Mesodermal cell (in vitro differentiated cells): Measurements from ENCODE around the gene PEPD.

Experiments
- H3K27ac ChIP-seq: 2 replicates; pipeline ENCODE4 v1.7.0; 2013; ENCODE audit warnings: mild to moderate bottlenecking, low read depth, low read length, moderate library complexity; ENCODE audit not compliant: severe bottlenecking
- H3K36me3 ChIP-seq: 2 replicates; pipeline ENCODE4 v1.7.1; 2013; ENCODE audit warnings: mild to moderate bottlenecking, low read length, moderate library complexity; ENCODE audit not compliant: control insufficient read depth, insufficient read depth
- H3K4me1 ChIP-seq: one replicate; pipeline ENCODE4 v1.7.1; 2013; ENCODE audit warnings: mild to moderate bottlenecking, low read length; ENCODE audit not compliant: insufficient read depth, control insufficient read depth, poor library complexity, severe bottlenecking
- H3K4me3 ChIP-seq: 2 replicates; pipeline ENCODE4 v1.7.0; 2013; ENCODE audit warnings: low read length, control low read depth, mild to moderate bottlenecking; ENCODE audit not compliant: insufficient read depth, poor library complexity, severe bottlenecking; ENCODE audit errors: extremely low read depth
- H3K9me3 ChIP-seq: 2 replicates; pipeline ENCODE4 v1.7.1; 2013; ENCODE audit warnings: mild to moderate bottlenecking, low read length, moderate library complexity; ENCODE audit not compliant: control insufficient read depth
- WGBS, 2 experiments: methylation state at CpG; one replicate each; pipeline ENCODE4 v1.1.5; 2013; ENCODE audit warnings: missing lambda C conversion rate in 2 of 2; ENCODE audit not compliant: insufficient coverage in 2 of 2; 5-methylcytosine and 5-hydroxymethylcytosine counted together

PEPD gene

DNA sequence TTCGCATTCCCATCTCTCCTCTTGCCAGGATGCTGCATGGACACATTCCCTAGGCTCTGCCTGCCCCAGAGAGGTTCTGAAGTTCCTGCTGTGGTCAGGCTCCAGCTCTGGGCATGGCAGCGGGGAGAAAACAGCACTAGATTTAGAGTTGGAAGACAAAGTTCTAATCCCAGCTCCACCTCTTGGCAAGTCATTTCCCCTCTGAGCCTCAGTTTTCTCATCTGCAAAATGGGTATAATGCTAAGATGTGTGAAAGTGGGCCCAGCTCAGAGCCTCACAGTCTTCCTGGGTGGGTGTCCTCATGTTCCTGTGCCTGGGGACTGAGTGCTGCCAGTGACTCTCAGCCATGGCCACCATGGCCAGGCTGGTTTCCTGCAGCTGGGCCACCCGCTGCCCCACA lies 9.6 kb downstream of the PEPD start:
- no peaks in the 10 kb centered on the region for H3K4me1 ChIP-seq
- H3K4me3 ChIP-seq, result no peak overlapping the region
- no peaks in the 10 kb centered on the region for H3K9me3 ChIP-seq
- 95 to 100% methylated on average over 2 to 3 of the region's 3 CpGs for WGBS, 2 experiments
- H3K36me3 ChIP-seq, result peaks cover 16% of the 10 kb centered on the region
- no peak overlapping the region for H3K27ac ChIP-seq

DNA sequence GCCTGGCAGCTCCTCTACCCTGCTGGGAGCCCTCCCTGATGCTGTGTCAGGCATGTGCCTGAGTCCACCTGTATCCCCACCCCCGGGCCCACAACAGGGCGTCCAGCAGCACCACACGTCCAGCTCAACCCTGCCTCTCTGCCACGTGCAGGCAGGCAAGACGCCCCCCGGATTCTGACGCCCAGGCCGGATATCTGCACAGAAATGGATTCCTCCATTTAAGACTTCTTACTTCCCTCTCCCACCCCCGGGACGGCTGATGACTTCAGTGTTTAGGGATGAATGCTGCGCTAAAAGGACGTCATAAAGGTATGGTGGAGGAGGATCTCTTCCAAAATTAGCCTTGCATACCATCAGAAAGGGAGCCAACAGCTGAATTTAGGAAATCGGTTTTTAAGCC lies 10.2 kb downstream of the PEPD start:
- WGBS, 2 experiments, result 60 to 86% methylated on average over 1 to 10 of the region's 13 CpGs
- no peak overlapping the region for H3K27ac ChIP-seq
- no peak overlapping the region for H3K4me3 ChIP-seq
- peaks cover 16% of the 10 kb centered on the region for H3K36me3 ChIP-seq
- no peaks in the 10 kb centered on the region for H3K9me3 ChIP-seq
- no peaks in the 10 kb centered on the region for H3K4me1 ChIP-seq

GRCh38 chr19:33510462-33511194 lies 11.0 kb downstream of the PEPD start:
- no peaks in the 10 kb centered on the region for H3K4me1 ChIP-seq
- no peak overlapping the region for H3K4me3 ChIP-seq
- no peak overlapping the region for H3K27ac ChIP-seq
- peaks cover 16% of the 10 kb centered on the region for H3K36me3 ChIP-seq
- WGBS, 2 experiments, result 82 to 84% methylated on average over 9 to 10 of the region's 11 CpGs
- no peaks in the 10 kb centered on the region for H3K9me3 ChIP-seq

DNA sequence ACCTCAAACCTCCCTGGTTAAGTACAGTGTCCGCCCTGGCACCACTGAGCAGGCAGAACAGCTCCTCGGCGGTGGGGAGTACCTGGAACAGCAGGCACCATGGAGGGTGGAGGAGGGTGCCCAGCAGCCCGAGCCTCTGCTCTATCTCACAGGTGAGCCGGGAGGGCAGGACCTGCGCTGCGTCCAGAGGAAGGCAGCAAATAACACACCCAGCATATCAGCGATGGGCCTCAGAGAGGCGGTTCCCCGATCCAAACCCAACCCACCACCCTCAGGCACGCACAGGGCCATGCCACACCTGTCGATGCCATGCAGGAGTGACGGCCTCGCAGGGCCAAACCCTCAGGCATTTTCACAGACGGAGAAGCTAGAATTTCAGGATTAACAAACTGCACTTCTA lies 11.8 kb downstream of the PEPD start:
- WGBS, 2 experiments, result 93 to 95% methylated on average over 11 to 12 of the region's 15 CpGs
- Histone ChIP-seq H3K9me3 (no peaks in the 10 kb centered on the region), H3K4me1 (no peaks in the 10 kb centered on the region), H3K36me3 (peaks cover 16% of the 10 kb centered on the region), H3K27ac (no peak overlapping the region), H3K4me3 (no peak overlapping the region)

DNA sequence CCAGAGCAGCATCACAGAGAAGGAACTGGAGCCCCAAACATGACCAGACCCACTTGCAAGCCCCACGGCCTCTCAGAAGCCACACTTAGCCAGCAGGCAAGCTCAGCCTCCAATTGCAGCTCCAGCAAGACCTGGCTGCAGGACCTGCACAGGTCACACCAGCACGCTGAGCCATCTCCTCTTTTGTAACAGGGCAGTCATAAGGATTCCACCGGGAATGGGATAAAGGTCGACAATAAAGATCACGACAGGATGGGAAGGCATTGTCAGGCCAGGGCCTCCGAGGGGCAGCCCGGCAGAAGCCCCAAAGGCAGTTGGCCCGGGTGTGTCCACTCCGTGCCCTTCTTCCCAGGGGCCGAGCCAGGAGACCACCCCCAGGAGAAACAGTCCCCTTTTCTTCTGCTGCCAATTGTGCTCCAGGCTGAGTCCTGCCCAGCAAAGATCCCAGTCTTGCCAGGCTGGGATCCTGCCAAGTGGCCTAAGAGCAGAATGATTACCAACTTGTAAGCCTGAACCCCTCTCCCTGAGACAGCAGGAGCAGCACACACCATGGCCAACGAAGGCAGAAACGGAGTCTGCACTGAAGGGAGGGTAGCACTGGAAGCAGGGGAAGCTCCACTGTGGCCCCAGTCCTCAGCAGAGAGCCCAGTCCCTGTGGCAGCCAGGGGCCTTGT lies 12.5 kb downstream of the PEPD start:
- Histone ChIP-seq H3K27ac (no peak overlapping the region), H3K9me3 (no peaks in the 10 kb centered on the region), H3K4me3 (no peak overlapping the region), H3K36me3 (peaks cover 16% of the 10 kb centered on the region), H3K4me1 (no peaks in the 10 kb centered on the region)
- 87 to 88% methylated on average over 10 to 11 of the region's 12 CpGs for WGBS, 2 experiments

- H3K36me3 ChIP-seq, result peaks cover 16% of the 10 kb centered on the region
- no peak overlapping the region for H3K27ac ChIP-seq
- no peaks in the 10 kb centered on the region for H3K9me3 ChIP-seq
- H3K4me3 ChIP-seq, result no peak overlapping the region
- WGBS, 2 experiments, result 85 to 89% methylated on average over 12 of the region's 12 CpGs
- no peaks in the 10 kb centered on the region for H3K4me1 ChIP-seq
Observed at GRCh38 chr19:33508431-33508830, 13.2 kb downstream of the PEPD start.

- peaks cover 16% of the 10 kb centered on the region for H3K36me3 ChIP-seq
- WGBS, 2 experiments, result 87 to 98% methylated on average over 7 of the region's 7 CpGs
- H3K27ac ChIP-seq, result no peak overlapping the region
- H3K4me3 ChIP-seq, result no peak overlapping the region
- no peaks in the 10 kb centered on the region for H3K4me1 ChIP-seq
- no peaks in the 10 kb centered on the region for H3K9me3 ChIP-seq
Observed at GRCh38 chr19:33508009-33508408, 13.6 kb downstream of the PEPD start.

- Histone ChIP-seq H3K27ac (peak overlapping the region; percentile 36), H3K4me3 (no peak overlapping the region), H3K4me1 (no peaks in the 10 kb centered on the region), H3K9me3 (no peaks in the 10 kb centered on the region), H3K36me3 (peaks cover 16% of the 10 kb centered on the region)
- WGBS, 2 experiments, result 87 to 90% methylated on average over 19 of the region's 24 CpGs
Observed at GRCh38 chr19:33507021-33507956, 14.3 kb downstream of the PEPD start.

- Histone ChIP-seq H3K9me3 (no peaks in the 10 kb centered on the region), H3K27ac (no peak overlapping the region), H3K4me1 (no peaks in the 10 kb centered on the region), H3K4me3 (no peak overlapping the region), H3K36me3 (peaks cover 12% of the 10 kb centered on the region)
- no CpG with 5 or more reads among the region's 1 CpG for WGBS, 2 experiments
Observed at GRCh38 chr19:33506498-33506897, 15.1 kb downstream of the PEPD start.

DNA sequence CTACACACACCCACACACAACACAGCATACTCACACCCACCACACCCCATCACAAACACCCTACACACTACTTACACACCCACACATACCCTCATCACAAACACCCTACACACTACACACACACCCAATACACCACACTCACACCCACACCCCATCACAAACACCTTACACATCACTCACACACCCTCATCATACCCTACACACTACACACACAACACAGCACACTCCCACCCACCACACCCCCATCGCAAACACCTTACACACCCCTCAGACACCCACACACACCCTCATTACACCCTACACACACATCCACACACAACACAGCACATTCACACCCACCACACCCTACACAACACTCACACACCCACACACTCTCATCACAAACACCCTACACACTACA lies 15.8 kb downstream of the PEPD start:
- no peak overlapping the region for H3K4me3 ChIP-seq
- peaks cover 9% of the 10 kb centered on the region for H3K36me3 ChIP-seq
- WGBS, 2 experiments, result 93 to 100% methylated on average over 1 of the region's 1 CpG
- no peak overlapping the region for H3K27ac ChIP-seq
- no peaks in the 10 kb centered on the region for H3K9me3 ChIP-seq
- no peaks in the 10 kb centered on the region for H3K4me1 ChIP-seq
